ENCODE results near the gene ELK3. TPM values are rescaled to one million over a fixed set of nuclear protein-coding genes. Genes with fewer than 3 reads are reported as not detected.

ELK3 gene
- total RNA-seq, 3 donors from 2014 or later (not counting 1 experiment from before 2014, with no cell fraction given), result 17.8 to 28.8 (median 20.9) TPM

DNA sequence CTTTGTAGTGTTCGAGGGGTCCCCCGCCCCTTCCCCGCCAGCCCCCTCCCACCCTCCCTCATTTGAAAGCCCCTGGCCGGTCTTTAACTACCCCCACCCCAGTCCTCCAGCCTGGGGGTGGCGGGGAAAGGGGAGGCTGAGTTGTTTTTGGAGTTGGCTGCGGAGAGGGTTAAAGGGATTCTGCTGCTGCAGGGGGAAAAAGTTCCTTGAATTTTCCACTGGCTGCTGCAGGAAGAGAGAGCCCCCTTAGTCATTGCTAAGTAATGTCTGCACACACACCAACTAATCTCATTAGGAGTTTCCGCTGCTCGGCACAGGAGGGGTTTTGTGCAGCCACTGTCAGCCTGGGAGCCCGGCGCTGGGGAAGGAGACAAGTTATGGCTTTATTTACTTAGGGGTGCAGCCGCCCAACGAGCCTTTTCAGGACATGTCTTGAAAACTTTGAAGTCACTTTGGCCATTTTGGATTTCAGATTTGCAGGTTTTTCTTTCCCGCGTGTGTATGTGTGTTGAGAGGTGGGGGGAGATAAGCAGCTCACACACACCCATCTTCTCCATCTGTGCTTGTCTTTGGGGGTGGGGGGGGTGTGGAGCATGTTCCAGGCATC is 1.8 kb downstream of the ELK3 start:
- Mint-ChIP-seq H3K36me3 (no peaks in the 10 kb centered on the region), H3K9me3 (no peaks in the 10 kb centered on the region), H3K27ac (peak overlapping the region; percentile 97), H3K27me3 (ENCODE audit: low read depth in 2 of 2) (no peaks in the 10 kb centered on the region), H3K4me1 (peaks cover 30 to 41% of the 10 kb centered on the region in 2 donors), H3K4me3 (peak overlapping the region; percentile 99)
- Histone ChIP-seq H3K27ac (ENCODE audit: low read length) (peak overlapping the region; percentile 58), H3K9me3 (ENCODE audit: control insufficient read depth, insufficient read depth, low read length) (no peaks in the 10 kb centered on the region), H3K4me1 (ENCODE audit: control insufficient read depth, insufficient read depth, low read length) (peaks cover 21% of the 10 kb centered on the region), H3K36me3 (ENCODE audit: control insufficient read depth, insufficient read depth, low read length) (no peaks in the 10 kb centered on the region), H3K4me3 (ENCODE audit: low read length) (peak overlapping the region; percentile 78), H3K27me3 (ENCODE audit: control insufficient read depth, insufficient read depth, low read length) (no peaks in the 10 kb centered on the region)
- TF ChIP-seq, protein P1, sequence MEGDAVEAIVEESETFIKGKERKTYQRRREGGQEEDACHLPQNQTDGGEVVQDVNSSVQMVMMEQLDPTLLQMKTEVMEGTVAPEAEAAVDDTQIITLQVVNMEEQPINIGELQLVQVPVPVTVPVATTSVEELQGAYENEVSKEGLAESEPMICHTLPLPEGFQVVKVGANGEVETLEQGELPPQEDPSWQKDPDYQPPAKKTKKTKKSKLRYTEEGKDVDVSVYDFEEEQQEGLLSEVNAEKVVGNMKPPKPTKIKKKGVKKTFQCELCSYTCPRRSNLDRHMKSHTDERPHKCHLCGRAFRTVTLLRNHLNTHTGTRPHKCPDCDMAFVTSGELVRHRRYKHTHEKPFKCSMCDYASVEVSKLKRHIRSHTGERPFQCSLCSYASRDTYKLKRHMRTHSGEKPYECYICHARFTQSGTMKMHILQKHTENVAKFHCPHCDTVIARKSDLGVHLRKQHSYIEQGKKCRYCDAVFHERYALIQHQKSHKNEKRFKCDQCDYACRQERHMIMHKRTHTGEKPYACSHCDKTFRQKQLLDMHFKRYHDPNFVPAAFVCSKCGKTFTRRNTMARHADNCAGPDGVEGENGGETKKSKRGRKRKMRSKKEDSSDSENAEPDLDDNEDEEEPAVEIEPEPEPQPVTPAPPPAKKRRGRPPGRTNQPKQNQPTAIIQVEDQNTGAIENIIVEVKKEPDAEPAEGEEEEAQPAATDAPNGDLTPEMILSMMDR (IDR thresholded peaks at IDR 0.05), result no peak
- intact Hi-C loops (cut with micrococcal nuclease), result loop anchor here (1.0 to 2.0 kb wide), 5 partner anchors 19 to 205 kb away; partner anchors contain the start of genes CDK17 and LTA4H
- DNase-seq (peak in 1 of 2 donors; percentile 60), ATAC-seq (no peak)
- 17% methylated on average over 6 of the region's 14 CpGs for WGBS (ENCODE audit: insufficient coverage)

DNA sequence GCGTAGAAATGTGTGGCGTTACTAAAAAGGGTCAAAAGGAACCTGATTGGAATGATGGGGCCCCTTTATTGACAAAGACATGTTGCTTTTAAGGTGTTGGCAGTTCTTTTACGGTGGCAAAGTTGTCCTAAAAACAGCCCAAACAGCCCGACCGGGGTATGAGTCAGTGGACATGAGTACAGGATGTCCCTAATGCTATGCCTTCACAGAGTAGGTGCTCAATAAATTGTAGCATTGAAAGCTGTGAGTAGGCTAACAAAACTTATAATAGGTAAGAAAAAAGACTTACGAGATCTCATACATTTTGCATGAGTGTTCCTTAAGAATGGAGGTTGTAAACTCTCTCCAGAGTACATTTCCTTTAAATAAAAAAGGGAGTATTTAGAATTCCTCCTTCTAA is 2.6 kb downstream of the ELK3 start:
- Histone ChIP-seq H3K27ac (ENCODE audit: low read length) (peak overlapping the region; percentile 31), H3K36me3 (ENCODE audit: control insufficient read depth, insufficient read depth, low read length) (no peaks in the 10 kb centered on the region), H3K27me3 (ENCODE audit: control insufficient read depth, insufficient read depth, low read length) (no peaks in the 10 kb centered on the region), H3K4me3 (ENCODE audit: low read length) (no peak overlapping the region), H3K4me1 (ENCODE audit: control insufficient read depth, insufficient read depth, low read length) (peaks cover 21% of the 10 kb centered on the region), H3K9me3 (ENCODE audit: control insufficient read depth, insufficient read depth, low read length) (no peaks in the 10 kb centered on the region)
- Mint-ChIP-seq H3K9me3 (no peaks in the 10 kb centered on the region), H3K4me3 (peak overlapping the region; percentile 79), H3K36me3 (no peaks in the 10 kb centered on the region), H3K27ac (peak overlapping the region; percentile 97), H3K4me1 (peaks cover 30 to 41% of the 10 kb centered on the region in 2 donors), H3K27me3 (ENCODE audit: low read depth in 2 of 2) (no peaks in the 10 kb centered on the region)
- intact Hi-C loops (cut with micrococcal nuclease), result no loop called here
- WGBS (ENCODE audit: insufficient coverage), result 40% methylated on average over 5 of the region's 6 CpGs
- DNase-seq (peak in 1 of 2 donors; percentile 45), ATAC-seq (no peak)
- TF ChIP-seq, protein P1 (IDR thresholded peaks at IDR 0.05), result no peak

DNA sequence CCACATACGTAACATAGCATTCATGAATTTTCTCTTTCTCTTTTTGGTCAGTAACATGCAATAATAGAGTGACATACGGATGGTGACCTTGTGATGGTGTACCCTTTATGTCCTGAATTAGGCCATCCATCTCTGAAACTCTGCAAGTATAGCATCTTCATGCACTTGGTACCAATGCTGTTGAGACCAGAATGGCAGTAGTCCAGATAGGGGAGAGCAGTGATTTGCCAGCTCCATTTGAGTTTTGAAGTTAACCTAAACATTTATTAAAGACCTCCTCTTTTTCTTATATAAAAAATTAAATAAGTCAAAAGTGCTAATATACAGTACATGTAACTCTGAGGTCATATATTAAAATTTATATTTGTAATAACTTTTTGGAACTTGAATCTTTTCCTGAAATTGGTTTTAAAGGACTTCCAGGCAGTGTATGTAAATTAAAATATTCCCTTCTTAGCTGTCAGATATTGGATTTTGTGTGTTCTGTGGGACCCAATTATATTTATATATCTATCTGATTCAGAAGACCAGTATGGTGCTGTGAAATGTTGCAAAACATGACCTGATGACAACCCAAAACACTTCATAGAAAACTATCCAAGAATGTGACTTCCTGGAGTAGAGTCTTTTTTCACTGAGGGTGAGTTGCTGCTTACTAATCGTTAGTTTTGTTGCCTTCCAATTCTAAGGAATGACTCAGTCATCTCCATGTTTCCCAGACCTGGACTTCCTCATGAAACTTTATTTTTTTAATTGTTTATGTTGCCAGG is 3.5 kb downstream of the ELK3 start:
- TF ChIP-seq, protein P1 (IDR thresholded peaks at IDR 0.05), result no peak
- Histone ChIP-seq H3K27ac (ENCODE audit: low read length) (peak overlapping the region; percentile 65), H3K4me3 (ENCODE audit: low read length) (no peak overlapping the region), H3K9me3 (ENCODE audit: control insufficient read depth, insufficient read depth, low read length) (no peaks in the 10 kb centered on the region), H3K4me1 (ENCODE audit: control insufficient read depth, insufficient read depth, low read length) (peaks cover 21% of the 10 kb centered on the region), H3K36me3 (ENCODE audit: control insufficient read depth, insufficient read depth, low read length) (no peaks in the 10 kb centered on the region), H3K27me3 (ENCODE audit: control insufficient read depth, insufficient read depth, low read length) (no peaks in the 10 kb centered on the region)
- Mint-ChIP-seq H3K9me3 (no peaks in the 10 kb centered on the region), H3K27me3 (ENCODE audit: low read depth in 2 of 2) (no peaks in the 10 kb centered on the region), H3K4me3 (no peak overlapping the region), H3K36me3 (no peaks in the 10 kb centered on the region), H3K4me1 (peaks cover 30 to 38% of the 10 kb centered on the region in 2 donors), H3K27ac (peak overlapping the region; percentile 79 to 97)
- ATAC-seq (no peak), DNase-seq (no peak)
- intact Hi-C loops (cut with micrococcal nuclease), result no loop called here
- 37% methylated on average over 3 of the region's 3 CpGs for WGBS (ENCODE audit: insufficient coverage)

Measured in natural killer cell (primary cell).